AG09309 (cell line): ENCODE results near the gene STK39.
A peak's percentile ranks its signal among the peaks of the same experiment; 100 is the strongest.

Source experiments
- DNase-seq: peaks from one replicate; pipeline ENCODE4 v3.0.0-alpha.2; 2010; ENCODE audit warnings: low read depth
- H3K4me3 ChIP-seq: 2 replicates; pipeline ENCODE4 v1.5.1; 2011; ENCODE audit warnings: mild to moderate bottlenecking, low read depth, low read length, moderate library complexity; ENCODE audit not compliant: control insufficient read depth
- CTCF ChIP-seq: IDR thresholded peaks from 2 replicates; pipeline ENCODE4 v1.5.1; 2011; ENCODE audit warnings: mild to moderate bottlenecking, low read depth, low read length, inconsistent platforms; ENCODE audit not compliant: insufficient read depth, control insufficient read depth; ENCODE audit errors: missing control alignments

STK39 gene

GRCh38 chr2:168255103-168255502 lies 7.7 kb upstream of the STK39 start:
- TF ChIP-seq CTCF, result no peak
- H3K4me3 ChIP-seq, result no peak overlapping the region
- no peak for DNase-seq

- no peak overlapping the region for H3K4me3 ChIP-seq
- no peak for TF ChIP-seq CTCF
- DNase-seq, result no peak
Observed at GRCh38 chr2:168254158-168254935, 7.0 kb upstream of the STK39 start.

- no peak for DNase-seq
- H3K4me3 ChIP-seq, result no peak overlapping the region
- TF ChIP-seq CTCF, result no peak
Observed at GRCh38 chr2:168253379-168253778, 6.0 kb upstream of the STK39 start.

GRCh38 chr2:168252976-168253375 lies 5.6 kb upstream of the STK39 start:
- no peak for TF ChIP-seq CTCF
- H3K4me3 ChIP-seq, result no peak overlapping the region
- DNase-seq, result no peak

- TF ChIP-seq CTCF, result peak; percentile 36
- peak overlapping the region; percentile 63 for H3K4me3 ChIP-seq
- no peak for DNase-seq
Observed at GRCh38 chr2:168246483-168247340, 683 bp downstream of the STK39 start.

GRCh38 chr2:168246072-168246482 lies 1.3 kb downstream of the STK39 start:
- H3K4me3 ChIP-seq, result peak overlapping the region; percentile 63
- no peak for DNase-seq
- TF ChIP-seq CTCF, result no peak
